Fibroblast of lung (primary cell): ENCODE measurements around the gene COX18. TPM values are rescaled to one million over a fixed set of nuclear protein-coding genes. Genes with fewer than 3 reads are reported as not detected.

ENCODE experiments used
- DNase-seq, 2 donors: peaks; one replicate each; pipeline versions ENCODE4 v3.0.0 to v3.0.0-alpha.2; 2010; ENCODE audit warnings: low read depth in 2 of 2
- H2AFZ ChIP-seq: 2 replicates; pipeline ENCODE4 v1.5.1; 2012; ENCODE audit warnings: low read length, control low read depth, inconsistent platforms
- H3K27ac ChIP-seq: 2 replicates; pipeline ENCODE4 v1.5.1; 2011; ENCODE audit warnings: low read length, control low read depth; ENCODE audit not compliant: insufficient read depth
- H3K27me3 ChIP-seq: 2 replicates; pipeline ENCODE4 v1.5.1; 2011; ENCODE audit warnings: mild to moderate bottlenecking, low read length; ENCODE audit not compliant: control insufficient read depth, insufficient read depth
- H3K36me3 ChIP-seq: 2 replicates; pipeline ENCODE4 v1.5.1; 2011; ENCODE audit warnings: low read length; ENCODE audit not compliant: control insufficient read depth, insufficient read depth
- H3K4me1 ChIP-seq: 2 replicates; pipeline ENCODE4 v1.5.1; 2011; ENCODE audit warnings: low read length; ENCODE audit not compliant: control insufficient read depth, insufficient read depth; ENCODE audit errors: extremely low read depth
- H3K4me2 ChIP-seq: 2 replicates; pipeline ENCODE4 v1.5.1; 2011; ENCODE audit warnings: low read length, control low read depth; ENCODE audit not compliant: insufficient read depth; ENCODE audit errors: extremely low read depth
- H3K4me3 ChIP-seq, 4 experiments: fragments of 200-600 bp in 1 of 4; sonication (generic) in 1 of 4; replicated peaks in 1 of 4; 2 replicates each; pipeline ENCODE4 v1.5.1; 2011 to 2016; ENCODE audit warnings: low read length in 4 of 4, low read depth in 3 of 4, mild to moderate bottlenecking in 3 of 4, control low read depth in 2 of 4, inconsistent platforms in 1 of 4, mixed read lengths in 1 of 4; ENCODE audit not compliant: insufficient read depth in 1 of 4; ENCODE audit errors: control extremely low read depth in 1 of 4
- H3K79me2 ChIP-seq: 2 replicates; pipeline ENCODE4 v1.5.1; 2012; ENCODE audit warnings: mild to moderate bottlenecking, low read length, inconsistent platforms; ENCODE audit not compliant: control insufficient read depth, insufficient read depth
- H3K9ac ChIP-seq: 2 replicates; pipeline ENCODE4 v1.5.1; 2011; ENCODE audit warnings: mild to moderate bottlenecking, low read length, control low read depth; ENCODE audit not compliant: insufficient read depth
- H3K9me3 ChIP-seq: 2 replicates; pipeline ENCODE4 v1.5.1; 2012; ENCODE audit warnings: low read depth, low read length; ENCODE audit not compliant: control insufficient read depth, insufficient read depth
- H4K20me1 ChIP-seq: 2 replicates; pipeline ENCODE4 v1.5.1; 2011; ENCODE audit warnings: low read length; ENCODE audit not compliant: control insufficient read depth, insufficient read depth; ENCODE audit errors: extremely low read depth
- EZH2 ChIP-seq: IDR thresholded peaks from 2 replicates; pipeline ENCODE4 v1.5.1; 2012; ENCODE audit warnings: low read length, control low read depth, mild to moderate bottlenecking; ENCODE audit errors: missing control alignments
- polyA plus RNA-seq, 2 donors: library from polyadenylated mRNA; depleted of rRNA in 1 of 2; stranded (reverse) in 1 of 2; unstranded in 1 of 2; fragments of >200 nt; gene quantifications; 2 replicates each; pipeline ENCODE4 v1.2.1, GENCODE V29; 2011 to 2012; ENCODE audit warnings: missing spikeins in 1 of 2
- total RNA-seq: library from RNA; depleted of rRNA; stranded (reverse); fragments of >200 nt; gene quantifications from 2 replicates; pipeline ENCODE4 v1.2.1, GENCODE V29; 2014
- TF ChIP-seq, protein P1 (sequence below), 2 donors: IDR thresholded peaks in 1 of 2; conservative IDR thresholded peaks in 1 of 2; 1 replicate in 1 of 2; 2 replicates in 1 of 2; pipeline ENCODE4 v1.5.1; 2011 to 2012; ENCODE audit warnings: low read length in 2 of 2, control low read depth in 1 of 2, inconsistent platforms in 1 of 2, low read depth in 1 of 2, mild to moderate bottlenecking in 1 of 2

COX18 gene
- total and polyA plus RNA-seq, 2 donors (not counting 1 experiment from before 2014, with no cell fraction given): 15.8 to 27.9 TPM

DNA sequence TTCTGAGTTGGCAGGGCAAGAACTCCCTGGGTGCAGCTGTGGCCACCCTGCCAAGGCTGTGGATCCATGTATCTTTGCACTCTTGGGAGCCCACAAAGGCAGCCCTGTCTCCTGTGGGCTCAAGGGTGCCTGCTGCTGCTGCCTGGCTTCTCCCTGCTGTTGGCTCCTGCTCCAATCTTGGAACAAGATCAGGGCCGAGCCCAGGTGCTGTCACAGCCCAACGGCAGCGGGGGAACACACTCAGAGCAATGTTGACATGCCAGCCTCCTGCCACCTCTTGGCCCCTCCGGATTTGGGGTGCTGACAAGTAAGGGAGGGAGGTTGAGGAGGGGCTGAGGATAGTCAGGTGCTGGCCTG, 57.9 kb downstream of the COX18 start:
- no peaks in the 10 kb centered on the region for H3K4me1 ChIP-seq
- TF ChIP-seq, protein P1, sequence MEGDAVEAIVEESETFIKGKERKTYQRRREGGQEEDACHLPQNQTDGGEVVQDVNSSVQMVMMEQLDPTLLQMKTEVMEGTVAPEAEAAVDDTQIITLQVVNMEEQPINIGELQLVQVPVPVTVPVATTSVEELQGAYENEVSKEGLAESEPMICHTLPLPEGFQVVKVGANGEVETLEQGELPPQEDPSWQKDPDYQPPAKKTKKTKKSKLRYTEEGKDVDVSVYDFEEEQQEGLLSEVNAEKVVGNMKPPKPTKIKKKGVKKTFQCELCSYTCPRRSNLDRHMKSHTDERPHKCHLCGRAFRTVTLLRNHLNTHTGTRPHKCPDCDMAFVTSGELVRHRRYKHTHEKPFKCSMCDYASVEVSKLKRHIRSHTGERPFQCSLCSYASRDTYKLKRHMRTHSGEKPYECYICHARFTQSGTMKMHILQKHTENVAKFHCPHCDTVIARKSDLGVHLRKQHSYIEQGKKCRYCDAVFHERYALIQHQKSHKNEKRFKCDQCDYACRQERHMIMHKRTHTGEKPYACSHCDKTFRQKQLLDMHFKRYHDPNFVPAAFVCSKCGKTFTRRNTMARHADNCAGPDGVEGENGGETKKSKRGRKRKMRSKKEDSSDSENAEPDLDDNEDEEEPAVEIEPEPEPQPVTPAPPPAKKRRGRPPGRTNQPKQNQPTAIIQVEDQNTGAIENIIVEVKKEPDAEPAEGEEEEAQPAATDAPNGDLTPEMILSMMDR (conservative IDR thresholded peaks at IDR 0.05 in 1 of 2, IDR thresholded peaks at IDR 0.05 in 1 of 2; ENCODE audit: low read depth in 1 of 2, low read length in 2 of 2): no peak
- no peak for TF ChIP-seq EZH2
- H3K79me2 ChIP-seq: no peaks in the 10 kb centered on the region
- H3K4me3 ChIP-seq: no peak overlapping the region
- no peak overlapping the region for H3K27ac ChIP-seq
- DNase-seq: no peak
- H4K20me1 ChIP-seq: no peaks in the 10 kb centered on the region
- no peaks in the 10 kb centered on the region for H3K36me3 ChIP-seq
- H3K9me3 ChIP-seq: no peaks in the 10 kb centered on the region
- H2AFZ ChIP-seq: no peak overlapping the region
- H3K27me3 ChIP-seq: no peaks in the 10 kb centered on the region
- no peak overlapping the region for H3K9ac ChIP-seq
- no peak overlapping the region for H3K4me2 ChIP-seq

DNA sequence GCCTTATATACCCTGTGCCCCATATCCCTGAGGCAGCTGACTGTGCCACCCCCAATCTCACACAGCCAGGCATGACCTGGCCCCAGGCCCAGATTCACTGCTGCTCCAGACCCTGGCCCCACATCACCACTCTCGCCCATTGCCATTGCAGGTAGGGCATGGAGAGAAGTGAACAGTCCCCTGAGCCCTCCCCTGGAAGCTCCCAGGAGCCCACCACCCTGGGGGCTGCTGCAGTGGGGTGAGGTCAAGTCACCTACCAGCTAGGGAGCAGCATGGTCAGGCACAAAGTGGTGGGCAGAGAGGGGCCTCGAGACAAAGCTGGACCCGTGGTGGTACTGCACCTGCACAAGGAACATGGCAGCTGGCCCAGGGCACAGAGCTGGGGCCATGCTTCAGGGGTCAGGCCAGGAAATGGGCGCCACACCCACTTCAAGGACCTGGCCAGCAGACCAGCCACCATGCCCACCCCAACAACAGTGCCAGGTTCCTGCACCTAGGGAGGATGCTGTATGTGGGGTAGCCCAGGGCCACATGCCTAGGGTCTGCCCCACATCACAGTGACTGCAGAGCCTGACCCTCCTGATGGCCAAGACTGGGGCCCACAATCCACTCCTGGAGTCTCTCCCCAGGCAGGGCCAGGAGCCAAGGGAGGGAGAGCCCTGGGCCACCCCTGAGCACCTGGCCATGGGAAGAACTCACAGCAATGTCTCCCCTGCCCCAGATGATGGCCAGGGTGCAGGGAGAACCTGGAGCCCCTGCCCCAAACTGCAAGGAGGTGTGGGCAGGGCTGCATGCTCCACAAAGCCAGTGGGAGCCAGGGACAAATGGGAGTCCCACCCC, 58.5 kb downstream of the COX18 start:
- DNase-seq: no peak

GRCh38 chr4:73007526-73008100, 61.9 kb downstream of the COX18 start:
- H3K27ac ChIP-seq: no peak overlapping the region
- no peaks in the 10 kb centered on the region for H3K4me1 ChIP-seq
- H3K36me3 ChIP-seq: no peaks in the 10 kb centered on the region
- no peaks in the 10 kb centered on the region for H3K27me3 ChIP-seq
- no peak overlapping the region for H3K4me3 ChIP-seq
- H3K79me2 ChIP-seq: no peaks in the 10 kb centered on the region
- H4K20me1 ChIP-seq: no peaks in the 10 kb centered on the region
- H3K4me2 ChIP-seq: no peak overlapping the region
- no peak overlapping the region for H3K9ac ChIP-seq
- DNase-seq: peak in 1 of 2 donors; percentile 5
- H2AFZ ChIP-seq: no peak overlapping the region
- no peaks in the 10 kb centered on the region for H3K9me3 ChIP-seq
- TF ChIP-seq EZH2: no peak
- TF ChIP-seq, protein P1 (conservative IDR thresholded peaks at IDR 0.05 in 1 of 2, IDR thresholded peaks at IDR 0.05 in 1 of 2; ENCODE audit: low read depth in 1 of 2, low read length in 2 of 2): no peak

More for the DNA sequence above, 58.5 kb downstream of the COX18 start:
- H3K4me2 ChIP-seq: no peak overlapping the region
- H3K4me3 ChIP-seq: no peak overlapping the region
- no peaks in the 10 kb centered on the region for H4K20me1 ChIP-seq
- H3K36me3 ChIP-seq: no peaks in the 10 kb centered on the region
- H3K27me3 ChIP-seq: no peaks in the 10 kb centered on the region
- no peak overlapping the region for H3K9ac ChIP-seq
- H3K9me3 ChIP-seq: no peaks in the 10 kb centered on the region
- H3K79me2 ChIP-seq: no peaks in the 10 kb centered on the region
- no peak for TF ChIP-seq EZH2
- TF ChIP-seq, protein P1 (conservative IDR thresholded peaks at IDR 0.05 in 1 of 2, IDR thresholded peaks at IDR 0.05 in 1 of 2; ENCODE audit: low read depth in 1 of 2, low read length in 2 of 2): no peak
- no peak overlapping the region for H3K27ac ChIP-seq
- H3K4me1 ChIP-seq: no peaks in the 10 kb centered on the region
- no peak overlapping the region for H2AFZ ChIP-seq
